ENCODE measurements around the gene SMIM28.
A peak's percentile ranks its signal among the peaks of the same experiment; 100 is the strongest.

SMIM28 gene

DNA sequence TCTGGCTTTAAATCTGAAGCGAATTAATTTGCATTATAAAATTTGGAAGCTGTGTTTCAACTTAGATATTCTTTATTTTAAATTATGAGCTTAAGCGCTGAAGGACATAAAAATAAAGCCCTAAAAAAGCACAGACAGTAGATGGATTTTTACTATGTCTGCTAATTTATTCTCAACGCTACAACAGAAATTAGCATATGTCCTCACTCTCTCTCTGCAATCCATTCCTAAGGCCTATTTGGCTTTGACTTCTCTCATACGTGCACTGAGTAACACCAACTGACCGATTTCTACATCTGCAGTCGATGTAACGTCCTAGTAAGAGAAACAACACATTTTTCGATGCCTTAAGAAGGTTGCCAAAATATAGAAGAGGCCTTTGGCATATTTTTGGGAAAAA, 50.0 kb downstream of the SMIM28 start:
- H3K4me3 ChIP-seq (ENCODE audit: low read length), result no peak overlapping the region
- DNase-seq (ENCODE audit: low read depth), result no peak
- TF ChIP-seq, protein P1, sequence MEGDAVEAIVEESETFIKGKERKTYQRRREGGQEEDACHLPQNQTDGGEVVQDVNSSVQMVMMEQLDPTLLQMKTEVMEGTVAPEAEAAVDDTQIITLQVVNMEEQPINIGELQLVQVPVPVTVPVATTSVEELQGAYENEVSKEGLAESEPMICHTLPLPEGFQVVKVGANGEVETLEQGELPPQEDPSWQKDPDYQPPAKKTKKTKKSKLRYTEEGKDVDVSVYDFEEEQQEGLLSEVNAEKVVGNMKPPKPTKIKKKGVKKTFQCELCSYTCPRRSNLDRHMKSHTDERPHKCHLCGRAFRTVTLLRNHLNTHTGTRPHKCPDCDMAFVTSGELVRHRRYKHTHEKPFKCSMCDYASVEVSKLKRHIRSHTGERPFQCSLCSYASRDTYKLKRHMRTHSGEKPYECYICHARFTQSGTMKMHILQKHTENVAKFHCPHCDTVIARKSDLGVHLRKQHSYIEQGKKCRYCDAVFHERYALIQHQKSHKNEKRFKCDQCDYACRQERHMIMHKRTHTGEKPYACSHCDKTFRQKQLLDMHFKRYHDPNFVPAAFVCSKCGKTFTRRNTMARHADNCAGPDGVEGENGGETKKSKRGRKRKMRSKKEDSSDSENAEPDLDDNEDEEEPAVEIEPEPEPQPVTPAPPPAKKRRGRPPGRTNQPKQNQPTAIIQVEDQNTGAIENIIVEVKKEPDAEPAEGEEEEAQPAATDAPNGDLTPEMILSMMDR (IDR thresholded peaks at IDR 0.05; ENCODE audit: insufficient read depth, low read depth, low read length, missing control alignments), result no peak

DNA sequence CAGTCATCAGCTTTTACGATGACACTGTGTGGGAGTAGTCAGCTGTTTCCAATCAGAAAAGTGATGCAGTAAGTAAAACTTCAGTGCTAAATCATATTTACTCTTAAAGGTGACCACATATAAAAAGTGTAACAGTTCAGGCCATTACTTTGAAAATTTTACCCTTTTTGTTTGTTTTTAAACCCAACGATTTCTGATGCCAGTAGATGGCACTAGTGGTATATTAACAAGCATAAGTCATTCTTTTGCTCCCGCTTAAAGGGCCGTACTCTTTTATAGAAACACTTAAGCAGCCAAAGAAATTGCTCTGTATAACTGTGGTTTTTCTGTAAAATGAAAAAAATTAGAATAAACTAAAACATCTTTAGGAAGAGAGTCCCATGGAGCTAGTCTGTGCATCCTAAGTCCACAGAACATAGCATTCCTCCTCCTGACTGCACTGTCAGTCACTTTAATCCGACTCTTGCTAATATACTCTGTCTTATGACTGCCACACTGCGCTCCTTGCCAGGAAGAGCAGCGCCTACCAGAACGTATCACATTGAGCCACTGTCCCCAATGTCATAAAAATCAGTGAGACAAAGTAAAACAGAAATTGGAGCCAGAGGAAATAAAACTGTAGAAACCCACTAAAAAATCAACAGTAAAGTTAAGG, 51.4 kb downstream of the SMIM28 start:
- no peak overlapping the region for H3K4me3 ChIP-seq (ENCODE audit: low read length)
- DNase-seq (ENCODE audit: low read depth), result peak; percentile 61
- TF ChIP-seq, protein P1 (IDR thresholded peaks at IDR 0.05; ENCODE audit: insufficient read depth, low read depth, low read length, missing control alignments), result peak; percentile 54

DNA sequence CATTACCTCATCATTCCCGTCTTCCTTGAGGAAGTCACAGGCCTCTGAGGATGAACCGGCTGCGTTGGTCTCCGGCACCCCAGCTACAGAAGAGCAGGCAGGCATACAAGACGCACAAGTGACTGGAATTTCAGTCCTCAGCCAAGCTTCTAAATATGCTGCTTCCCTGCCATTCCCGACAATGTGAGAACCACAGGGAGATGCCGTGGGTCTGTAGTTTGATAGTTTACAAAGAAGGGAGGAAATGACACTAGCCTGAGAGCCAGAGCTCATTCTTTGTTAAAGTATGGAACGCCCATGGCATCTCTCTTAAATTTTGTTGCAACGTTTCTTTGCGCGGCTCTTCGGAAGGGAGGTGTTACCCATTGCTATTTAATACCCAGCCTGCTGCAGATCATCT, 52.1 kb downstream of the SMIM28 start:
- no peak overlapping the region for H3K4me3 ChIP-seq (ENCODE audit: low read length)
- DNase-seq (ENCODE audit: low read depth), result no peak
- TF ChIP-seq, protein P1 (IDR thresholded peaks at IDR 0.05; ENCODE audit: insufficient read depth, low read depth, low read length, missing control alignments), result no peak

DNA sequence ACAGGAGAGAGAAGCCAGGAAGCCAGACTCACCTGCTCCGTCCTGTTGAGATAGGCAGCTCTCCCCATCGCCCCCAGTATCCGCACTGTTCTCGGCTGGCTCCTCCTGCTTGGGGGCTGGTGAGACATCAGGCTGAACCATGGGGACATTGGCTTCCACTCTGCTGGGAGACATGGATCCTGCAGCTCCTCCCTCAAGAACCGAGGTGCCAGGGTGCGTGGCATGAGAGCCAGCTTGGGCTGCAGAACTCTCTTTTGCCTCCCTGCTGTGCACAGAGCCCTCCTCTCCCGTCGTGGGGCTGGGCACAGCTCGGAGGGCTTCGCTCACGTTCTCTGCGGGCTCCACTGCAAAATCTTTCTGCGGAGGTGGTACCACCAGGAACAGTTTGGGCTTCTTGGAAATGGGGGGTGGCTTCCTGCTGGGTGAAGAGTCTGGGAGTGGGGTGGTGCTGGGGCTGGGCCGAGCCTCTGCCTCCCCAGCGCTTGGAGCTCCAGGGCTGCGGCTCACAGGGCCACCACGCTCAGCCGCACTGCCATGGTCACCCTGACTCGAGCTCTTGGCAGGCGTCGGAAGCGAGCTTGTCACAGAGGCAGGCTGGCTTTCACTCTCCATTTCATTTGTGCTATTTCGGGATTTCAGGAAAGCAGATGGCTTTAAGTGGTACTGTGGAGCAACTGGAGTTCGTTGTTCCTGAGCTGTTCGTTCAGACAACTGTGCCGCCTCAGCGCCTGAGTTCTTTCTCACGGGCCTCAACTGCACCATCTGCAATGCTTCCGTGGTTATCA, 52.8 kb downstream of the SMIM28 start:
- H3K4me3 ChIP-seq (ENCODE audit: low read length), result no peak overlapping the region
- no peak for DNase-seq (ENCODE audit: low read depth)
- TF ChIP-seq, protein P1 (IDR thresholded peaks at IDR 0.05; ENCODE audit: insufficient read depth, low read depth, low read length, missing control alignments), result no peak

DNA sequence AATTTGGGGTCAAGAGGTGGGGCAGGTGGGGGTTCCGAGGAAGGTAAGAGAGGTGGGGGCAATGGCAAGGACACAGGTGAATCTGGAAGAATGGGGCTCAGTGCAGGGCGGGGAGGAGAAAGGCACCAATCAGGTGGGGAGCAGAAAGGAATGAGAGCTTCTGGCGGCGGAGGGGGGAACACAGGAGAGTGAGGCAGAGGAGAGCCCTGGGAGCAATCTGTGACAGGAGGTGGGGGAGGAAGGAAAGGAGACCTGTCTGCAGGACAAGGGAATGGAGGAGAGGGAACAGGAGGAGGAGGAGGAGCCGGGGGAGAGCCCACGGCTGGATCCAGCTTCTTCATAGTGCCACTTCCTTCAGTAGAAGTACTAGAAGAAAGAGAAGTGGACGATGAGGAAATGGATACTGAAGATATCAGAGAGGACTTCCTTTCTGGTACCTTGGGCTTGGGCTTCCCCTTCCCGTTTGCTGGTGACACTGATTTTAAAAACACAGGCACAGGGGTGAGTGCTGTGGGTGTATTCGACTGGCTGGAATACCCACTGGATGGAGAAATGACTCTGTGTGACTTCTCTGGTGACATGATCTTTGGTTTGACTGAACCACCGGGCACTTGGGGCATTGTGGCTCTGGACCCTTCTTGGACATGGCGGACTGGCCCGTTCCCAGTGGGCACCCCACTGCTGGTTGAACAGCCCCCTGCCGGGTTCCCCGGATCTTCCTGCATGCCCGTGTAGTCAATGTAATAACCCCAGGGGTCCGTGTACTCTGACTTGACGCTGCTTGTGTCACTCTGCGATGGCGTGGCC, 53.8 kb downstream of the SMIM28 start:
- no peak overlapping the region for H3K4me3 ChIP-seq (ENCODE audit: low read length)
- TF ChIP-seq, protein P1 (IDR thresholded peaks at IDR 0.05; ENCODE audit: insufficient read depth, low read depth, low read length, missing control alignments), result no peak
- no peak for DNase-seq (ENCODE audit: low read depth)

DNA sequence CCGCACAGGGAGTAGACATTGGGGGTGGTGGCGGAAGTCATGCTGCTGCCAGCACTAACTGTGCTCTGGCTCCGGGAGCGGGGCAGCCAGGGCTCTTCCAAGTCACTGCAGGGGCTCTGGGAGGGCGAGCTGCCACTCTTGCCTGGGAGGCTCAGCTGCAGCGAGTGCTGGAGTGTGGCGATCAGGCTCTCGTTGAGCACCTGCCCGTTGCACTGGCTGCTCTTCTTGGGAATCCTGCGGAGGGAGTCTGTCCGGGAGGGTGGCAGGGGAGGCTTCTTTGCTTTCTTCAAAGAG, 54.3 kb downstream of the SMIM28 start:
- TF ChIP-seq, protein P1 (IDR thresholded peaks at IDR 0.05; ENCODE audit: insufficient read depth, low read depth, low read length, missing control alignments), result no peak
- no peak for DNase-seq (ENCODE audit: low read depth)
- no peak overlapping the region for H3K4me3 ChIP-seq (ENCODE audit: low read length)

All from epithelial cell of esophagus (primary cell).